SU-DHL-6 (cell line): Measurements from ENCODE around the gene LCTL.
"Not testable (repeated sequence)": the region's sequence is repeated elsewhere in the genome, so short reads cannot be mapped to it uniquely, and the experiment has no call there.

ENCODE experiments used
- H2AFZ ChIP-seq: fragments of 200-600 bp; sonication (generic); 2 replicates; pipeline ENCODE4 v1.6.1; 2014; ENCODE audit warnings: low read depth, mild to moderate bottlenecking, moderate library complexity, mixed read lengths, antibody characterized with exemption, low read length; ENCODE audit not compliant: severe bottlenecking
- H3F3A ChIP-seq: fragments of 200-600 bp; shearing (Covaris generic); 2 replicates; pipeline ENCODE4 v1.6.0; 2016; ENCODE audit warnings: antibody characterized with exemption, mild to moderate bottlenecking; ENCODE audit not compliant: insufficient read depth
- H3K27ac ChIP-seq: fragments of 200-600 bp; sonication (generic); 2 replicates; pipeline ENCODE4 v1.5.1; 2016; ENCODE audit warnings: low read depth, mild to moderate bottlenecking, low read length, moderate library complexity, mixed read lengths
- H3K27me3 ChIP-seq: fragments of 200-600 bp; sonication (generic), shearing (Covaris generic); 2 replicates; pipeline ENCODE4 v1.6.0; 2014; ENCODE audit warnings: mild to moderate bottlenecking, low read length
- H3K36me3 ChIP-seq: fragments of 200-600 bp; sonication (generic); 2 replicates; pipeline ENCODE4 v1.6.1; 2014; ENCODE audit warnings: mild to moderate bottlenecking, low read length, mixed read lengths
- H3K4me2 ChIP-seq: fragments of 300-600, 200-600 bp; shearing (Covaris generic), sonication (generic); 2 replicates; pipeline ENCODE4 v1.6.0; 2014; ENCODE audit warnings: low read length, low read depth, mild to moderate bottlenecking; ENCODE audit not compliant: poor library complexity, severe bottlenecking
- H3K4me3 ChIP-seq: fragments of 200-600 bp; sonication (generic); 2 replicates; pipeline ENCODE4 v1.5.1; 2014; ENCODE audit warnings: antibody characterized with exemption, low read length, mild to moderate bottlenecking, mixed read lengths; ENCODE audit not compliant: insufficient read depth, poor library complexity, severe bottlenecking
- H3K79me2 ChIP-seq: fragments of 200-600 bp; sonication (generic); 2 replicates; pipeline ENCODE4 v1.6.1; 2014; ENCODE audit warnings: mild to moderate bottlenecking, low read length, moderate library complexity; ENCODE audit not compliant: insufficient read depth
- H3K9ac ChIP-seq: fragments of 200-600 bp; sonication (generic); 2 replicates; pipeline ENCODE4 v1.7.0; 2014; ENCODE audit warnings: mild to moderate bottlenecking, low read length
- H3K9me2 ChIP-seq: fragments of 200-600 bp; sonication (generic); replicated peaks from 2 replicates; pipeline ENCODE4 v1.6.1; 2014; ENCODE audit warnings: low read length; ENCODE audit not compliant: insufficient read depth
- H3K9me3 ChIP-seq: fragments of 200-600 bp; sonication (generic); 2 replicates; pipeline ENCODE4 v1.6.1; 2014; ENCODE audit warnings: low read length, mixed read lengths; ENCODE audit not compliant: insufficient read depth
- H4K20me1 ChIP-seq: fragments of 200-600 bp; sonication (generic); 2 replicates; pipeline ENCODE4 v1.6.1; 2014; ENCODE audit warnings: low read depth, mild to moderate bottlenecking, antibody characterized with exemption, low read length, moderate library complexity, mixed read lengths
- EZH2phosphoT487 ChIP-seq: fragments of 200-600 bp; sonication (generic), shearing (Covaris generic); conservative IDR thresholded peaks from 2 replicates; pipeline ENCODE4 v1.6.1; 2018; ENCODE audit warnings: mild to moderate bottlenecking, antibody characterized with exemption, low read length, moderate library complexity, mixed read lengths
- TF ChIP-seq, protein P1 (sequence below): fragments of 200-600 bp; sonication (generic); IDR thresholded peaks from one replicate; pipeline ENCODE4 v1.5.1; 2017; ENCODE audit warnings: antibody characterized with exemption, mild to moderate bottlenecking, low read length, moderate library complexity; ENCODE audit not compliant: insufficient read depth, poor library complexity, severe bottlenecking

LCTL gene

DNA sequence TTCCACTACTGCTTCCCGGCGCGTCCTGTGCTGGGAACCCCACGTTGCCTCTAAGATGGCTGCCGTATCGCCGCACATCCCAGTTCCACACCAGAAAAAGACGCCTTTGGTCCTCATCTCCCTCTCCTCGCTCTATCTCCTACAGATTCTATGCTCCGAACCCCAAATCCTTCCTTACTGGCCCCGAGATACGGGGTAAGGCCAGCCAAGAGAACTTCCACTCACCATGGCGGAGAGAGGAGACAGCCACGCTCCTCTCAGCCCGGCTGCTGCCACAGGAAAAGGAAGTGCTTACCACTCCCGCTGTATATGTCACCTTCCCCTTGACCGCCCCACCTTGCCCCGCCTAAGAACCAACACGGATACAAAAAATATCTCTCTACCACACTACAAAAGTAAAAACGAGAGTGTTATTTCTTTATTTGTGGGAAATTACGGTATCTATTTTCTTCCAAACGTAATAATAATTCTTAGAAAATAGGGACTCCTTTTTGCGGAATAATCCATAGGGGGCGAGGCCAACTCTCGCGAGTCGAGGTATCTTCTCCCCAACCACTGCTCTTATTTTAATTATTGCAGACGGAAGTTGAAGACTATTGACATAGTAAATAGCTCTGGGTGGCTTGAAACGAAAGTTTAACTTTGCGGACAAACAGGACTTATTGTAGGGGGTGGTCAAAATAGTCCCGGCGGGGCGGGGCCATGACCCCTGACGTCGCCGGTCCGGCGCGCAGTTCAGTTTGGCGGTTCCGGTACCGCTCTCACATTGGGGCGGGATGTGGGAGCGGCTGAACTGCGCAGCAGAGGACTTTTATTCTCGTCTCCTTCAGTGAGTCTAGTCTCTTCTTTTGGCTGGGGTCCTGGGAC is 61.0 kb downstream of the LCTL start, which contains the start of the genes RPL4 and ZWILCH:
Gene RPL4 (minus strand): TSS at position 293 of the 867 bp plus-strand sequence. CDS start 65 bp downstream, at position 228.
Gene ZWILCH (plus strand): TSS at position 764 of the 867 bp plus-strand sequence. CDS start 13 bp downstream, at position 777.
- peak within 1 kb of the TSS; percentile 88 for H3K27ac ChIP-seq
- peak within 1 kb of the TSS; percentile 94 for H3K9ac ChIP-seq
- no peak for TF ChIP-seq EZH2phosphoT487
- TF ChIP-seq, protein P1, sequence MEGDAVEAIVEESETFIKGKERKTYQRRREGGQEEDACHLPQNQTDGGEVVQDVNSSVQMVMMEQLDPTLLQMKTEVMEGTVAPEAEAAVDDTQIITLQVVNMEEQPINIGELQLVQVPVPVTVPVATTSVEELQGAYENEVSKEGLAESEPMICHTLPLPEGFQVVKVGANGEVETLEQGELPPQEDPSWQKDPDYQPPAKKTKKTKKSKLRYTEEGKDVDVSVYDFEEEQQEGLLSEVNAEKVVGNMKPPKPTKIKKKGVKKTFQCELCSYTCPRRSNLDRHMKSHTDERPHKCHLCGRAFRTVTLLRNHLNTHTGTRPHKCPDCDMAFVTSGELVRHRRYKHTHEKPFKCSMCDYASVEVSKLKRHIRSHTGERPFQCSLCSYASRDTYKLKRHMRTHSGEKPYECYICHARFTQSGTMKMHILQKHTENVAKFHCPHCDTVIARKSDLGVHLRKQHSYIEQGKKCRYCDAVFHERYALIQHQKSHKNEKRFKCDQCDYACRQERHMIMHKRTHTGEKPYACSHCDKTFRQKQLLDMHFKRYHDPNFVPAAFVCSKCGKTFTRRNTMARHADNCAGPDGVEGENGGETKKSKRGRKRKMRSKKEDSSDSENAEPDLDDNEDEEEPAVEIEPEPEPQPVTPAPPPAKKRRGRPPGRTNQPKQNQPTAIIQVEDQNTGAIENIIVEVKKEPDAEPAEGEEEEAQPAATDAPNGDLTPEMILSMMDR = no peak
- peak within 1 kb of the TSS; percentile 96 for H3K4me3 ChIP-seq
- H3F3A ChIP-seq = peaks cover 53% of the 10 kb centered on the region
- no peaks in the 10 kb centered on the region for H3K9me3 ChIP-seq
- peaks cover 23% of the 10 kb centered on the region for H4K20me1 ChIP-seq
- H3K4me2 ChIP-seq = peak within 1 kb of the TSS; percentile 98
- peaks cover 68% of the 10 kb centered on the region for H3K79me2 ChIP-seq
- H3K36me3 ChIP-seq = peaks cover 51% of the 10 kb centered on the region
- peak within 1 kb of the TSS; percentile 76 for H2AFZ ChIP-seq
- H3K27me3 ChIP-seq = no peaks in the 10 kb centered on the region
- H3K9me2 ChIP-seq = no peaks in the 10 kb centered on the region

DNA sequence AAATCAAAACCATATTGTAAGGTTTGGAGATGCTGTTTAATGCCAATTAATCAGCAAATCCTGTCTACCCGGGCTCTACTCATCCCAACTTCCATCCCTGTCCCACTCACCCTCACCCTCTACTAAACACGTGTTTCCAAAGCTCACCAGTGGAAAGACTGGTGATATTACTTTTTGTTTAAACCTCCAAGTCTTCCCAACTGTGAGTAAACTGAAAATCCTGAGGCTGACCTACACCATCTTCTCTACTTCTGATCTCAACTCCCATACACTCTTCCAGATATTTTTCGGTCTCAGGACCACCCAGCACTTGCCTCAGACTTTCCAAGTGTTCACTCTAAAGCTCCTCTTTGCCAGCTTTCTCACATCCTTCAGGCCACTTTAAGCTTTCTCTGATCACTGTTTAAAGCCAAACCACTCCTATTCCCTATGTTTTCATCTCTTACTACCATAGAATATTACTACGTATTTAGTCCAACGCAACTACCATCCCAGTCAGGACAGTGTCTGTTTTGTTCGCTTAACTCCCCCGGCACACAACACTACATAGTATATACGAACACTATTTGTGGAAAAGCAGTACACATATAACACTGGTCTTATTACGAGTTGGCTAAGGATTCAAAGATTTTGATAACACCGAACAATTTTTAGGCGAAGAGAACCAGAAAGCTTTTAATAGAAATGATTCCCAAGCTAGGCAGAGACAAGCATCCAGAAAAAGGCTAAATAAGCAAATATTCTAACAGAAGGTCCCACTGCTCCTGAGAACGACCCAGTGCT is 61.8 kb downstream of the LCTL start:
- H3K9ac ChIP-seq = peak overlapping the region; percentile 94
- H3F3A ChIP-seq = peaks cover 61% of the 10 kb centered on the region
- H3K9me3 ChIP-seq = no peaks in the 10 kb centered on the region
- H3K27ac ChIP-seq = peak overlapping the region; percentile 88
- no peaks in the 10 kb centered on the region for H3K27me3 ChIP-seq
- H3K36me3 ChIP-seq = peaks cover 48% of the 10 kb centered on the region
- TF ChIP-seq EZH2phosphoT487 = no peak
- TF ChIP-seq, protein P1 = no peak
- H3K9me2 ChIP-seq = no peaks in the 10 kb centered on the region
- peaks cover 68% of the 10 kb centered on the region for H3K79me2 ChIP-seq
- no peak overlapping the region for H2AFZ ChIP-seq
- peaks cover 23% of the 10 kb centered on the region for H4K20me1 ChIP-seq
- H3K4me2 ChIP-seq = peak overlapping the region; percentile 98
- peak overlapping the region; percentile 96 for H3K4me3 ChIP-seq

DNA sequence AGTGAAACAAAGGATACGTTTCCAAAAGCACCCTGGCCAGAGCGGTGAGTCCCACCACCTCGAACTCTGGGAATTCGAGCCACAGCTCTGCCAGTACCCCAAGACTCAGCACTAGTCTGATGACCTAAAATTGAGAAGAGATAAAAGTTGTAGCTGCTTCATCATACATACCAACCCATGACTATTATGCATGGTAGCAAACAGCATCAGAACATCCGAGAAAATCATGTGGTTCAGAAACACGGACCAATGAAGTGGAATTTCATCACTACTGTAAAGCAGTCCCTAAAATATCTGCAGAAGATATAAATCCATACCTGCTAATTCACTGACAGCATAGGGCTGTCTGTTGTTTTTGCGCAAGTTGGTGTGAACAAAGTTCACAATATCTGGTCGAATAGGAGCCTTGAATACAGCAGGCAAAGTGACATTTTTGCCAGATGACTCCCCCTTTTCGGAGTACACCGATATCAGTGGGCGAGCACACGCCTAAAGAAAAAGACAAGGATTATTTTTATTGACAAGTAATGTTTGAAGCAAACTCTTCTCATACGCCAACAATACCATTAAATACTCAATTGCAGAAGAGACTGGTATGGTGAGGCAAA is 62.7 kb downstream of the LCTL start:
- H3K27me3 ChIP-seq, H3K9me3 ChIP-seq, H3K9me2 ChIP-seq, H2AFZ ChIP-seq: not testable (repeated sequence)
- Histone ChIP-seq H3F3A (peaks cover 67% of the 10 kb centered on the region), H3K4me2 (peak overlapping the region; percentile 98), H3K4me3 (peak overlapping the region; percentile 96), H3K36me3 (peaks cover 48% of the 10 kb centered on the region), H4K20me1 (peaks cover 23% of the 10 kb centered on the region), H3K27ac (peak overlapping the region; percentile 88), H3K79me2 (peaks cover 64% of the 10 kb centered on the region), H3K9ac (peak overlapping the region; percentile 94)
